CD14-positive monocyte (primary cell): ENCODE measurements around the gene GAREM2. TPM values are rescaled to one million over a fixed set of nuclear protein-coding genes. Genes with fewer than 3 reads are reported as not detected.
A peak's percentile ranks its signal among the peaks of the same experiment; 100 is the strongest.

Source experiments
- DNase-seq, 3 donors: peaks; one replicate each; pipeline ENCODE4 v3.0.0-alpha.2; 2011 to 2022
- H2AFZ ChIP-seq: 2 replicates; pipeline ENCODE4 v1.6.0; 2012; ENCODE audit warnings: mild to moderate bottlenecking, low read depth, low read length, inconsistent platforms; ENCODE audit not compliant: insufficient read depth, poor library complexity, severe bottlenecking
- H3K27ac ChIP-seq, 2 donors: 1 replicate in 1 of 2; 2 replicates in 1 of 2; pipeline ENCODE4 v1.5.1; 2012 to 2013; ENCODE audit warnings: low read length in 2 of 2, control low read depth in 1 of 2, inconsistent platforms in 1 of 2, low read depth in 1 of 2, mild to moderate bottlenecking in 1 of 2
- H3K27me3 ChIP-seq, 2 donors: one replicate each; pipeline versions ENCODE4 v1.6.0 to v1.6.1; 2011 to 2013; ENCODE audit warnings: low read length in 2 of 2; ENCODE audit not compliant: control insufficient read depth in 2 of 2, insufficient read depth in 2 of 2
- H3K36me3 ChIP-seq, 2 donors: replicated peaks in 1 of 2; 1 replicate in 1 of 2; 2 replicates in 1 of 2; pipeline versions ENCODE4 v1.5.1 to v1.6.1; 2012 to 2013; ENCODE audit warnings: low read length in 2 of 2, control low read depth in 1 of 2, inconsistent platforms in 1 of 2, mild to moderate bottlenecking in 1 of 2; ENCODE audit not compliant: insufficient read depth in 2 of 2, control insufficient read depth in 1 of 2
- H3K4me1 ChIP-seq, 2 donors: 1 replicate in 1 of 2; 2 replicates in 1 of 2; pipeline versions ENCODE4 v1.5.1 to v1.6.1; 2012 to 2013; ENCODE audit warnings: low read length in 2 of 2, control low read depth in 1 of 2, inconsistent platforms in 1 of 2, mild to moderate bottlenecking in 1 of 2, moderate library complexity in 1 of 2; ENCODE audit not compliant: insufficient read depth in 2 of 2, control insufficient read depth in 1 of 2
- H3K4me2 ChIP-seq: replicated peaks from 2 replicates; pipeline ENCODE3; 2012; ENCODE audit warnings: low read length, moderate library complexity, mild to moderate bottlenecking; ENCODE audit not compliant: poor library complexity, severe bottlenecking; ENCODE audit errors: extremely low read depth
- H3K4me3 ChIP-seq, 3 experiments: fragments of 200-600 bp in 1 of 3; sonication (generic) in 1 of 3; replicated peaks in 1 of 3; 1 replicate in 2 of 3; 2 replicates in 1 of 3; pipeline ENCODE4 v1.5.1; 2011 to 2013; ENCODE audit warnings: low read length in 3 of 3, mild to moderate bottlenecking in 3 of 3, control low read depth in 2 of 3, low read depth in 2 of 3, inconsistent platforms in 1 of 3, moderate library complexity in 1 of 3
- H3K79me2 ChIP-seq: 2 replicates; pipeline ENCODE4 v1.6.0; 2012; ENCODE audit warnings: mild to moderate bottlenecking, control low read depth, inconsistent platforms, low read length, moderate library complexity; ENCODE audit not compliant: insufficient read depth
- H3K9ac ChIP-seq: 2 replicates; pipeline ENCODE4 v1.6.0; 2017; ENCODE audit warnings: low read length, mild to moderate bottlenecking; ENCODE audit not compliant: insufficient read depth, poor library complexity, severe bottlenecking
- H3K9me3 ChIP-seq, 2 donors: replicated peaks in 1 of 2; 1 replicate in 1 of 2; 2 replicates in 1 of 2; pipeline versions ENCODE4 v1.5.1 to v1.6.1; 2012 to 2013; ENCODE audit warnings: low read length in 2 of 2, control low read depth in 1 of 2; ENCODE audit not compliant: control insufficient read depth in 1 of 2, insufficient read depth in 1 of 2
- H4K20me1 ChIP-seq: 2 replicates; pipeline ENCODE4 v1.6.0; 2012; ENCODE audit warnings: mild to moderate bottlenecking, low read length, control low read depth, moderate library complexity; ENCODE audit not compliant: insufficient read depth
- H3K27ac Mint-ChIP-seq, 7 donors: one replicate each; pipeline ENCODE4 v1.8.0; 2020; ENCODE audit warnings: mild to moderate bottlenecking in 7 of 7, mixed read lengths in 7 of 7, moderate library complexity in 6 of 7, inconsistent platforms in 2 of 7
- H3K27me3 Mint-ChIP-seq, 3 donors: one replicate each; pipeline ENCODE4 v1.8.0; 2021 to 2022; ENCODE audit warnings: low read depth in 3 of 3, mild to moderate bottlenecking in 3 of 3, mixed read lengths in 3 of 3, moderate library complexity in 3 of 3, inconsistent platforms in 1 of 3
- H3K36me3 Mint-ChIP-seq, 2 donors: one replicate each; pipeline ENCODE4 v1.8.0; 2020; ENCODE audit warnings: mixed read lengths in 2 of 2, inconsistent platforms in 1 of 2, mild to moderate bottlenecking in 1 of 2
- H3K4me1 Mint-ChIP-seq: one replicate; pipeline ENCODE4 v1.8.0; 2020; ENCODE audit warnings: mild to moderate bottlenecking, mixed read lengths
- H3K4me3 Mint-ChIP-seq, 2 donors: one replicate each; pipeline ENCODE4 v1.8.0; 2020; ENCODE audit warnings: mild to moderate bottlenecking in 2 of 2, mixed read lengths in 2 of 2, moderate library complexity in 1 of 2
- H3K9me3 Mint-ChIP-seq, 7 donors: one replicate each; pipeline ENCODE4 v1.8.0; 2020 to 2022; ENCODE audit warnings: mixed read lengths in 7 of 7, mild to moderate bottlenecking in 6 of 7, moderate library complexity in 6 of 7, inconsistent platforms in 2 of 7
- CTCF ChIP-seq: fragments of 200-600 bp; IDR thresholded peaks from one replicate; pipeline ENCODE4 v1.8.0; 2022; ENCODE audit warnings: antibody characterized with exemption, mild to moderate bottlenecking
- WGBS: methylation state at CpG from one replicate; pipeline ENCODE4 v1.1.5; 2013; ENCODE audit warnings: missing lambda C conversion rate; ENCODE audit not compliant: insufficient coverage; 5-methylcytosine and 5-hydroxymethylcytosine counted together
- intact Hi-C, 2 donors: fragments of 100-400 bp; cut with micrococcal nuclease; formaldehyde crosslinking; loops; one replicate each; pipeline versions ENCODE4 v1.15.0 to v1.15.1; 2023
- polyA plus RNA-seq, 3 donors: library from polyadenylated mRNA; depleted of rRNA in 1 of 3; unstranded in 2 of 3; stranded (reverse) in 1 of 3; fragments of 300-500 nt in 2 of 3; fragments of >200 nt in 1 of 3; fragmentation: Illumina TruSeq in 2 of 3; gene quantifications; 1 replicate in 2 of 3; 2 replicates in 1 of 3; pipeline ENCODE4 v1.2.3, GENCODE V29; 2012 to 2021

GAREM2 gene
- polyA plus RNA-seq, 3 donors = 0.08 to 0.09 TPM; not detected in 1

GRCh38 chr2:26139269-26140183, 33.4 kb upstream of the GAREM2 start:
- Histone ChIP-seq H3K9ac (no peak overlapping the region), H3K79me2 (no peaks in the 10 kb centered on the region), H3K4me2 (no peak overlapping the region), H4K20me1 (peaks cover 46% of the 10 kb centered on the region), H3K27ac (no peak overlapping the region), H3K4me3 (no peak overlapping the region), H3K9me3 (no peaks in the 10 kb centered on the region), H2AFZ (no peak overlapping the region), H3K27me3 (no peaks in the 10 kb centered on the region), H3K36me3 (peaks cover 17 to 32% of the 10 kb centered on the region in 2 donors), H3K4me1 (peaks cover 10 to 11% of the 10 kb centered on the region in 2 donors)
- 86% methylated on average over 9 of the region's 12 CpGs for WGBS
- DNase-seq = no peak
- H3K4me3 Mint-ChIP-seq = no peak overlapping the region
- H3K36me3 Mint-ChIP-seq = peaks cover 27 to 35% of the 10 kb centered on the region in 2 donors
- peaks cover 14% of the 10 kb centered on the region for H3K4me1 Mint-ChIP-seq
- peak overlapping the region in 3 of 7 donors; percentile 4 to 77 (median 72) for H3K27ac Mint-ChIP-seq
- intact Hi-C loops = no loop called here
- no peak for TF ChIP-seq CTCF
- H3K9me3 Mint-ChIP-seq = peaks cover 0 to 2% (median 0%) of the 10 kb centered on the region in 7 donors
- H3K27me3 Mint-ChIP-seq = peaks cover 0 to 2% (median 0%) of the 10 kb centered on the region in 3 donors

GRCh38 chr2:26141145-26141769, 31.6 kb upstream of the GAREM2 start:
- Mint-ChIP-seq H3K36me3 (peaks cover 11 to 20% of the 10 kb centered on the region in 2 donors), H3K27ac (peak overlapping the region in 1 of 7 donors; percentile 9), H3K27me3 (peaks cover 0 to 2% (median 0%) of the 10 kb centered on the region in 3 donors), H3K9me3 (peaks cover 0 to 2% (median 0%) of the 10 kb centered on the region in 7 donors), H3K4me1 (peaks cover 19% of the 10 kb centered on the region), H3K4me3 (no peak overlapping the region)
- Histone ChIP-seq H3K9ac (no peak overlapping the region), H3K79me2 (no peaks in the 10 kb centered on the region), H2AFZ (no peak overlapping the region), H3K4me2 (no peak overlapping the region), H3K9me3 (no peaks in the 10 kb centered on the region), H3K27ac (no peak overlapping the region), H3K4me3 (no peak overlapping the region), H3K27me3 (no peaks in the 10 kb centered on the region), H4K20me1 (peaks cover 29% of the 10 kb centered on the region), H3K4me1 (peaks cover 12 to 16% of the 10 kb centered on the region in 2 donors), H3K36me3 (peaks cover 8 to 15% of the 10 kb centered on the region in 2 donors)
- no peak for DNase-seq
- no peak for TF ChIP-seq CTCF
- intact Hi-C loops = no loop called here
- 93% methylated on average over 16 of the region's 18 CpGs for WGBS
